UCSD-AML1 (cell line): ENCODE results near the gene XPOT.

Experiments used
- DNase-seq: peaks from one replicate; lab custom pipeline; 2025; ENCODE audit not compliant: unreplicated experiment; lab: John Stamatoyannopoulos, UW

Gene XPOT

DNA sequence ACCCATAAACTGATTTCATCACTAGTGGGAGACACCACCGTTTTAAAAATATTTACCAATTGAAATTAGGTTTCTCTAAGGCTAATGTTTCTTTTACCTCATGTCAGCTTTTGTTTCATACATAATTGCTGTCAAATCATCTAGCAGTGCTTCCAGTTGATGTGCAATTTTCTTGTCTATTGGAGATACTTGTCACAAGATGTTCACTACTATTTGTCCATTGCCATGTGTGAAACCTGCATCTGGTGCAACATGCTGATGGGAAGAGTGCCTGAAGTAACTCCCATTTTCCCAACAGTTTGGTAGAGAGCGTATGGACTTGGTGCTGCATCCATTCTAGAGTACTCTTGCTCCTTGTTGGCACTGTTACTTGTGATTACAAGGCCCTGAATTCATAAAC is 9.7 kb downstream of the XPOT start:
- no peak for DNase-seq

DNA sequence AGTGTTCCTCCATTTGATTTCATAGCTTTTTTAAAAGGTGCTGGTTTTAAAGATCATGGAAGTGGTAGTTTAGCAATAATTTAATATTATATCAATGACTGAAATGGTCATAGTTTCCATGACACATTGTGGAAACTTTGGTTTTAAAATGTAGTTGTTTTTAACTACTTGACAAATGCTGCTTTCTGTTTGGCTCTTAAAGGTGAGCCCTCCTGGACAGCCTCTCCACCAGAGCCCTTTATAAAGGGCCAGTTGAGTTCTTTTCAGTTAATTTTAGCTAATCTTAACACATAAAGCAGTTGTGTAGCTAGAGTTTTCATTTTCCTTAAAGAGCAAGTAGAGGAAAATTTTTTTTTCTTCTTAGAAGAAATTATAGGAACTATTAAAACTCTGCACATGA is 14.0 kb downstream of the XPOT start:
- no peak for DNase-seq

DNA sequence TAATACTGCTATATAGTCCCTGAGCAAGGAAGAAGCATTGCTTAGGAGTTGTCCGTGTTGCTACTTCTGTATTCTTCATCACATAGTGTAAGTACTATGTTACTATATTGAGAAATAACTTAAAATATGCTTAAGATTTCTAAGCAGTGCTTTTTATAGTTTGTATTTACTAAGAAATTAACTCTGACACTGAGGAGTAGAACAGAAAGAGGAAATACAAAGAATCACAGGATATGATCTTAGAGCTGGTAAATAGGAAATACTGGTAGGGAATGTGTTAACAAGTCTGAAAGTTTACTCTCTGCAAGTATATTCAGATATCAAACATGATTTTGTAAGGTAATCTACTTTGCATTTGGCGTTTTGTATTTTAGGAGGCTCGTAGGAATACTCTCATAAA is 15.5 kb downstream of the XPOT start:
- DNase-seq = no peak

DNA sequence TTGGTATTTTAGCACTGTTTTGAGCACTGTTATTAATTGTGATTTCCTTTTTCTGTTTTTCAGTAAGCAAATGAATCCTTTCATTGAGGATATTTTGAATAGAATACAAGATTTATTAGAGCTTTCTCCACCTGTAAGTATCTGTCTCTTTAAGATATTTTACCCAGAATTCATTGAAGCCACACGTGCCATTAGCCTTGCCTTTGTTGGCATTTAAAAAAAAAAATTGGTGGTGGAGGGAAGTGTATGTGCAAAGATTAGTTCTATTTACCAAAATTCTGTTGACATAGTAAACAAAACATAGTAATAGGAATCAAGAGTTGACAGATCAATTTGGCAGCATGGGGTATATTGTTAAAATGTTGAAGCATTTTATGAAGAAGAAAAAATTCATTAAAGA is 23.8 kb downstream of the XPOT start:
- no peak for DNase-seq

DNA sequence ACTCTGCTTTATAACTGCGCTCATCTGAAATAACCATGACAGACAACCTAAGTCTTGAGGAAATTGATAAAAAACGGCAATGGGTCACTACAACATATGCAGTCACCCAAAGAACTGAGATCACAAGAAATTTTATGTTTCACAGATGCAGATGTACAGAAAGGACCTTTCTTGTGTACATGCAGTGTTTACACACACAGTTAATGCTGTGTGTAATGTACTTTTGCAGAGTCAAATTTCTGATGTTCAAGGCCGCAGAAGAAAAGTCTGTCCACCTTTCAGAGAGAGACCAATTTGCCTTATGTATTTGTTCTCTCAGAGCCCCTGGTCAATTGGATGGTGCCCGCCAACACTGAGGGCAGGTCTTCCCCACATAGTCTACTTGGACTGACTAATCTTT is 24.8 kb downstream of the XPOT start:
- no peak for DNase-seq

DNA sequence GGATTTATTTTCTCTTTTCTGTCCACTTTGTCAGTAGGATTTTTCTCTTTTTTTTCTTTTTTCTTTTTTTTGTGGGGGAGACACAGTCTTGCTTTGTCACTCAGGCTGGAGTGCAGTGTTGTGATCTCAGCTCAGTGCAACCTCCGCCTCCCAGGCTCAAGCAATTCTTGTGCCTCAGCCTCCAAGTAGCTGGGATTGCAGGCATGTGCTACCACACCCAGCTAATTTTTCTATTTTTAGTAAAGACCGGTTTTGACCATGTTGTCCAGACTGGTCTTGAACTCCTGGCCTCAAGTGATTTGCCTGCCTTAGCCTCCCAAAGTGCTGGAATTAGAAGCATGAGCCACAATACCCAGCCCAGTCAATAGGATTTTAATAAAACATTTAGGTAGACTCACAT is 26.7 kb downstream of the XPOT start:
- no peak for DNase-seq

DNA sequence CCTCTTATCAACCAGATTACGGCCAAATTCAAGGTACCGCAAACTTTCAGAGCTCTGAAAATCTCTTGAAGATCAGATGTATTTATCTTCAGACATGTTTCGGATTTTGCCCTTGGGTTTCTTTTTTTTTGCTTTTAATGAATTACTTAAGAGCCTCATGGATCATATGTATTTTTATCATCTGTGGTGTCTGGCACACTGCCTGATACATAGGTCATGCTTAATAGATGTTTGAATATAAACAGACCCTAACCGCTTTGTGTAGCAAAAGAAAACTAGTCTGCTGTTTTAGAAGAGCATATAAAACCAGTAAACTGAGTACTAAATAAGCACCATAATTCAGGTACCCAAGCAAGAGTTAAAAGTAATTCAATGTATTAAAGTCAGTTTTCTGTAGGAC is 27.6 kb downstream of the XPOT start:
- no peak for DNase-seq

DNA sequence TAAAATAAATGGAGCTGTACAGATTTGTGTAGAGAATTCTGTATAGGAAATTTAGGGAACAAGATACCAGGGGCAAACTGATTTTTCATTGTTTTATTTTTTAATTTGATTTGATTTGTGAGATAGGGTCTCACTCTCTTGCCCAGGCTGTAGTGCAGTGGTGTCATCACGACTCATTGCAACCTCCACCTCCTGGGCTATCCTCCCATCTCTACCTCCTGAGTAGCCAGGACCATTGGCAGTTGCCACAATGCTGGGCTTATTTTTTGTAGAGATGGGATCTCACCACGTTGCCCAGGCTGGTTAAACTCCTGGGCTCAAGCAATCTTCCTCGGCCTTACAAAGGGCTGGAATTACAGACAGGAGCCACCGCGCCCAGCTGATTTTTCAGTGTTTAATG is 29.7 kb downstream of the XPOT start:
- DNase-seq = no peak

DNA sequence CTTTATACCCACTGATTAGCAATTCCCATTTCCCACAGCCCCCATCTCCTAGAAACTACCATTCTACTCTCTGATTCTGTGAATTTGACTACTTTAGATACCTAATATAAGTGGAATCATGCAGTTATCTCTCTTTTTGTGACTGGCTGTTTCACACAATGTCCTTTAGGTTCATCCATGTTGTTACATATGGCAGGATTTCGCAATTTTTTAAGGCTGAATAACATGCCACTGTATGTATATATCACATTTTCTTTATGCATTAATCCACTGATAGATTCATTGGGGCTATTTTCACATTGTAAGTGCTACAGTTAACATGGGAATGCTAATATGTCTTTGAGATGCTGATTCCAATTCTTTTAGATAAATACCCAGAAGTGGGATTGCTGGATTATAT is 35.9 kb downstream of the XPOT start:
- DNase-seq = no peak

DNA sequence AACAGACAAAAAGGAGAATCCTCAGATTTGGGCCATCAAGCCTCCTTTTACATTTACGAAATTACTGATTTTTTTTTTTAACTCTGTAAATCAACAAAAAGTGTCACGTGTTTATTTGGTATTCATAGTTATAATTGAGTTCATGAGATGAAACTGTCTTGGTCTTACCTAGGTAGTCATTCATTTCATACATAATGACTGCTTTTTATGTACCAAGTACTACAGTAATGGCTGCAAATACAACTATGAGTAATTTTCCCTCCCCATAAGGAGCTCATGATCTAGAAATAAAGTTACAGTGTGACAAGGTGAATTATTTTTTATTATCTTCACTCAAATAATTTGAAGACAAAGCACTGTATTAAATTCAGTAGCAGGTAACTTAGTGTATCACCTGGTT is 41.3 kb downstream of the XPOT start:
- DNase-seq = no peak

DNA sequence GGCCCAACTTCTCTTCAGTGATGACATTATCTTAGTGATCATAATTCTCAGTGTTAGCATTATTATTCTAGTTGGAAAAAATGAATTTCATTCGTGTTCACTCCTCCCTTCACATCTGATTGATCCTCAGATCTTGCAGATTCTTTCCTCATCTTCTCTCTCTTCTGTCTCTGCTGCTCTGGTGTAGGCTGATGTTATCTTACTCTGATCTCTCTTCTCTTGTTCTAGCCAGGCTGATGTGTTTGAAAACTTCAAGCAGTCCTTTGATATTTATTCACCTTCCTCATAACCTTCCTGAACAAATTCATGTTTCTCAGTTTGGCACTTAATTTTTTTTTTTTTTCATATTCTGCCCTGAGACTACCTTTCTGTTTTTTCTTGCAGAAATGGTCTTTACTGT is 42.1 kb downstream of the XPOT start:
- DNase-seq = no peak

DNA sequence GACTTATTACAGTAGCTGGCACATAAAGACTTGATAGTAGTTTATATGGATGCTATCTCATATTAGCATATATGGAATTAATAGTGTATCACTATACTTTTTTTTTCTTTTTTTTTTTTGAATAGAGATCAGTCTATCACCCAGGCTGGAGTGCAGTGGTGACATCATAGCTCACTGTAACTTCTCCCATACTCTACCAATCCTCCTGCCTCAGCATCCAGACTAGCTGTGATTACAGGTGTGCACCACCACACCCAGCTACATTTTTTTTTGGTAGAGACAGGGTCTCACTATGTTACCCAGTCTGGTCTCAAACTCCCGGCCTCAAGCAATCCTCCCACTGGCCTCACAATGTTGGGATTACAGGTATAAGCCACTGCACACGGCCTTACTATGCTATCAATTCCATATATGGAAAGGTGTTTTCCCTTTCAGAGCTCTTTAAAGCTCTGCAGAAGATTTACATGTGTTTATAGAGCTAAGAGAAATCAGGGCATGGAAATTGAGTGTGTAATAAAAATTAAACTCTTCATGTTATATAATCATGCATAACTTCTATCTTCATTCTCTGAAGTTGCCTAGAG is 46.0 kb downstream of the XPOT start:
- DNase-seq = no peak

DNA sequence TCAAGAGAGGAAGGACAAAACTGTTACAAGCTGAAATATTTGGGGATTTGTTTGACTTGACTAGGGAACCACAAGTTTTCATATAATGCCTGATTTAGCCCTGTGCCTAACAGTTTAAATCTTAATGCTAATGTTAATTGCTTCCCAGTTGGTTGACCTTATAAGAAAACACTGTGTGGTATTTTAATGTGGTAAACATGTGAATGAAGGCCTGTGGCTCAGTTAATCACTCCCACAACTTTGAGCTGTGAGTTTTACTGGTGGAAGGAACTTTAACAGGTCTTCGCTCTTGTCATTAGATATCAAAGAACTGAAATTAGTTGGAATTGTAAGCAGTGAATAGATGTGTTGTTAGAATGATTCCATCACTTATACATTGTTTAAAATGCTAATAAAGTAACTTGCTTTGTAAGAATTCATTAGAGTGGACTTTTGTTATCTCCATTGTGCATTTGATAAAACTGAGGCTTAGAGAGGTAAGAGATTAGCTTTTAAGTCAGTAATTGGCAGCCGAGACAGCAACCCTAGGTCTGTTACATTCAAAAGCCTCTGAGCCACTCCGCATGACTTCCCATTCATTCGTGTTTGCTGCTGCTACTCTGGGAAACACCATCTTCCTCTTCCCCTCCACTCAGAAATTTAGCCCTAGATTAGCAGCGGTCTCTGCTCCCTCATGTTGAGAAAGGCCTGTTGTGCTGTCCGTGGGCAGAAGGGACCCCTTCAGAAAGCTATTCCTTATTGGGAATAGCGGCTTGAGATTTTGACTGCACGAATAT is 46.7 kb downstream of the XPOT start:
- peak; percentile 27 for DNase-seq

DNA sequence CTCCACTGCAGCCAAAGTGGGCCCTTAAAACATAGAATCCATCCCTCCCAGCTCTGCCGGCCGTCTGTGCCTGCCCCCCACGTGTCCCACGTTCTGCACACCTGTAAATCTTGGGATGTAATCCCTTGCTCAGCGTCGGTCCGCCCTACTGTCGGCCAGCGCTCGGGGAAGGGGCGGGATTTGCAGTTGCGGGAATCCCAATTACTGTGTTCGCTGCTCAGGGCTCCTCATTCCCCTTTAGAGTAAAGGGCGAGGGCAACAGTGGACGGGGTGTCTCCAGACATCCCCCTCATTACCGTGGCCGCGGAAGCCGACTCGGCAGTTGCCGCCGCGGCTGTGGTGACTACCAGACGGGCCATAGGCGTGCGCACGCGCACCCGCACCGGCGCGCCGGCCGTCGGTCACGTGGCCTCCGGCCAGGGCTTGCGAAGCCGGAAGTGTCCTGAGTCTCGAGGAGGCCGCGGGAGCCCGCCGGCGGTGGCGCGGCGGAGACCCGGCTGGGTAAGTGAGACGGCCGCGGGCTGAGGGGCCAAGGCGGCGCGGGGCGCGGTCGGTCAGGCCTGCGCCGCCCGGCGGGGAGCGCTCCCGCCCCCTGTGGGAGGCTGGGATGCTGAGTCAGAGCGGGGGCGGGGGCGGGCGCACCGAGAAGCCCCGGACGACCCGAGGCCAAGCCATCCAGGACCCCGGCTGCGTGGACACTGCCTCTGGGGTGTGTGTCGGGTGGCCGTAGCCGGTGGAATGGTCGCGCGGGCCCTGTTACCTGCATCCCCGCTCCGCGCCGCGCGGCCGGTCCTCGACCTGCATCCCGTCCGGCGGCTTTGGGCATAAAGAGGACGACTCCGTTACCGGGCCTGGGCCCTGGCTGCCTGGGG is 47.7 kb downstream of the XPOT start, which contains the start of gene TBK1:
Gene TBK1, plus strand, starts transcription at position 434 of the 872 bp plus-strand sequence. CDS start 3,751 bp downstream, outside the sequence.
- peak; percentile 88 for DNase-seq

DNA sequence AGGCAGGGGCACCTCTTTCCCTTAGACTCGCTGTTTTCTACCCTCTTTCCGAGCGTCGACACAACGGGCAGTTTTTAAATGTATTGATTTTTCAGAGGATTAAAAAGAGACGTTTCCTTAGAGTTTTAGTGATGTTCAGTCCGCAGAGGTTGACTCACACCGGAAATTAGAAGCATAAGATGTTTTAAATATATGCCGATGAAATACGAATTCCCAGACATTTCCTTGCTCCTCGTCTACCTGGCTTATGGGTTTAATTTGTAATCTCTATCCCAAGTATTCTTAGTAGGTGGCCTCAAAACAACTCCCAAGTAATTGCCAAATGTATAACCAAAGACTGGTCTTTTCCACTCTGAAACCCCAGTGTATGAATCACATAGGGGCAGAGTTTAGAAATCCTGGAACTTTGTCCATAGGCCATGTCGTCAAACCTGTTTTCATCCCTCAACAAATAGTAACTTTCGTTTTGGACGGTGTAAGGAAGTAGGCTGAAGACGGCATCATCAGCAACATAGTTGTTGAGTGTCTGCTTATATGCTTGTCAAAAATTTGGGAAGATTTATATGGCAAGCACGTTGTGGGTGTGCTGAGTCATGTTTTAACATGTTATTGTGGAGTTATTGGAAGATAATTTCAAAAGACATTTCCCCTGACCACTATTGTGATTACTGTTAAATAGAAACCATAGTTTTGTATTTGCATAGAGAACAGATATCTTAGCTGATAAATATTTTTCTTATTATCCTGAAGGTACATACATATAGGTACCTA is 48.6 kb downstream of the XPOT start:
- DNase-seq = no peak

DNA sequence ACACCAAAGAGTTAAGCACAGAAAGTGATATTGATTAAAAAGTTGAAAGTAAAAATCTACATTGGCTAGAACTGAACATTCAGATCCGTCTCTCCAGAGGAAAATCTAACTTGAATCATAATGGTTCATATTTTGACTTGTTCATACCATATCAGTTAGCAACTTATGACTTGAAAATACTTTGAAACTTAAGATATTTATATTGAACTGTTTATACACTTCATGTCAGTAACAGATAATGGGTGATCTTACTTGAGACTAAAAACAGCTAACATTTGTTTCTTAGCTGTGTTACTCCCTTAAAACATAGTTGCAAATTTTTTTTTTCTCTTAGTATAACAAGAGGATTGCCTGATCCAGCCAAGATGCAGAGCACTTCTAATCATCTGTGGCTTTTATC is 51.3 kb downstream of the XPOT start:
- no peak for DNase-seq

DNA sequence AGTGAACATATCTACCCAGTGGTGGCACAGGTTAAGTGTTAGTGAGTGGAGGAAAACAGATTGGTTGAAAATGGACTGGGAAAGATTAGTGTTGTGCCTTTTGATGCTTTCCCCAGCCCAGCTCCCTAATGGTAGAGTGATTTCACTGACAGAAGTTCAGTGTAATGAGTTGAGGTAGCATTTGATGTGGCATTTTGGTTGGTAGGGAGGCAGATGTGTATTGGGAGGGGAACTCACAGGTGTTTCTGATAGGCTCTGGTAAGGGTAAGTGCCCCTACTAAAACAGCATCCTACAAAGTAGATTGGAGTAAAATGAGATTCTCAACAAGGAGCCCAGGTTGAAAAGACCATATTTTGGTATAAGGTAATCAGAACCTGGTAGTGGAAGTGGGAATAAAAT is 51.9 kb downstream of the XPOT start:
- DNase-seq = no peak

DNA sequence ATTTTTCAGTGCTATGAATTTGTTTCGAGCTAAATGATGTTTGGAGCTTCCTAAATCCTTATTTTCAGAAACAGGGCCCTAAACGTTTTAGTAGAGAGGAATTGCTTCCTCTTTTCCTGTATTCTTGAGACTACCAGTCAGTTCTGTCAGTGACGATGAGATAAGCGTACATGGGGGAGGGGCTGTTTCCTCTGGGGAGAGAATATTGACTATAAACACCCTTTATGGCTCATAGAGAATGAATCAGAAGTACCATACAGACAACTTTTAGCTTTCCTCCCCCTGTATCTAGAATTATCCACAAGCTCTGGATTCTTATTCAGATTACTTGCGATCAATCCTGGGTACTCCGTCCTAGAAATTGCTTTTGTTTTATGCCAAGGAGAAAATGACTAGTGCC is 52.8 kb downstream of the XPOT start:
- peak; percentile 38 for DNase-seq

DNA sequence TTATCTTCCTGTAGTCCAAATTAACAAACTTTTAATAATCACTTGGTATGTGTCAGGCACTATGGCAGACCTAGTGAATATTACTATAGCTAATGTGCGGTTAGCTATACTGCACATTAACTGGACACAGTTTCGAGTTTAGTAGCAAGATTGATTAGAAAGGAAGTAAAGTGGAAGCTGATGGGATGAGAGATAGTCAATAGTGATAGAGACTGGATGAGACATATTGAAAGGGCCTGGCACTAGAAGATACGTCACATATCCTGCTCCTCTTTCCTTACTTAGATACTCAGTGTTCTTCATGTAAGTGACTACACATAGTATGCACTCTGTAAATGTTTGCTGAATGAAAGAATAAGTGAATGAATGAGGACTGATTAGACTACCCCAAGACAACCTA is 53.3 kb downstream of the XPOT start:
- DNase-seq = no peak

DNA sequence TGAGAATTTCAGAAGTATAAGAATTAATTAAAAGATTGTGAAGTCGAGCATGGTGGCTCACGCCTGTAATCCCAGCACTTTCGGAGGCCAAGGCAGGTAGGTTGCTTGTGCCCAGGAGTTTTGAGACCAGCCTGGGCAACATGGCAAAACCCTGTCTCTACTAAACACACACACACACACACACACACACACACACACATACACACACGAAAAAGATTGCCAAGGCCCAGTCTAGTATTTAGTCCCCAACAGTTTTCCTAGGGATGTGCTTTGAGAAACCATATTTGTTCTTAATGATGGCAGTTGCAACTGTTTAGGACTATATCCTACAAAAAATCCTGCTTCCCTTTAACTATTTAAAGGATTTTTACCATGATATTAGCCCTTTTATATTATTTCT is 53.7 kb downstream of the XPOT start:
- no peak for DNase-seq

DNA sequence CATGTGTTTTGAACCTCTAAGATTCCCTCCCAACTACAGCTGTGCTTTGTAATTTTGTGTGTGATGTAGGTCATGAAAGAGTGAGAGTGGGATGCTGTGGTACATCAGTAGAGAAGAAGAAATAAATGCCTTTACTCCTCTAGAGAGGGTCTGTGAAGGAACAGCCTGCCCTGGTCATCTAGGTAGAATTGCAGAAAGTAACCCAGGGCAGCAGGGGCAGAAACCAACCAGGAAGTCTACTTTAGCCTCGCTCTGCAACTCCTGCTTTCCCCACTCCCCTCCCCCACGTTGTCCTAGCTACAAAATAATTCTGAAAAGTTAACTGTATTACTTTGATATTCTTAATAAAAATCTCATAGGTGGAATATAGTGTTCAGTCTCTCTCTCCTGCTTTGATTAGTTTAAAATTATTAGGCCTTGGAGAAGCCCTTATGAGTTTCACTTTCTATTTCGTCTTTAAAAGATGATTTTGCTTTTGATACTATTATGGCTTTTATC is 55.3 kb downstream of the XPOT start:
- no peak for DNase-seq
